ENCODE results near the gene DOCK4. TPM values are rescaled to one million over a fixed set of nuclear protein-coding genes. Genes with fewer than 3 reads are reported as not detected.
A peak's percentile ranks its signal among the peaks of the same experiment; 100 is the strongest.

DOCK4 gene
- polyA plus RNA-seq, 3 donors = 19.3 to 22.7 (median 20.0) TPM

DNA sequence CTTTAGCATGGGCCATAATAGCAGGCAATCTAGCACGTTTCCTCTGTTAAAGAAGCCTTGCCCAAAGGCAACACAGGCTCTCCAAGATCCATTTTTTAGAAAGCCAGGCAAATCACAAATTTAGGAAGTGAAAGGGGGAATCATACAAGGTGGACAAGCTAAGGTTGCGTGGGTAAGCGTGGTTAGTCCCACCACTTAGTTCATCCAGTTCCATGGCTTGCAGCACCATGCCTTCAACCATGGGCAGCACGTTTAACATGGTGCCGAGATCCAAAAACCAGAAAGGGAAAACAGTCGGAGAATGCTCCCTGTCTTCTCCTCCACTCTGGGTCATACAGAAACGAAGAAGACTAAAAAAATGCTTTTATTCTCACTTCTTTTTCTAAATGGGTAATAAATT lies 409.5 kb downstream of the DOCK4 start:
- DNase-seq (ENCODE audit: low read depth in 3 of 3, low spot score in 2 of 3) = no peak

GRCh38 chr7:111789870-111790269 lies 416.3 kb downstream of the DOCK4 start:
- DNase-seq (ENCODE audit: low read depth in 3 of 3, low spot score in 2 of 3) = peak in 1 of 3 donors; percentile 23

DNA sequence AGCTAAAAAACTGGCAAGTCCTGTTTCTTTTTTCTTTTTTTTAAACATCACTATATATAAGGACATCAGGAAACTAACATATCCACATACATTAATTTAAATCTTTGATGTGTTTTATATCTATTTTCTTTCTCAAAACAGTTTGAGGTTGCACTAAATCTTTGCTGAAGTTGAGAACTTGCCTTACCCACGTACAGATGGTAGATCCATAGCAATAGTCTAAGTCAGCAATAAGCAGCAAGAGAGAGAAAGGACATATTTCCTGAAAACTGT lies 417.2 kb downstream of the DOCK4 start:
- DNase-seq (ENCODE audit: low read depth in 3 of 3, low spot score in 2 of 3) = no peak

- DNase-seq (ENCODE audit: low read depth in 3 of 3, low spot score in 2 of 3) = no peak
These were observed 417.7 kb downstream of the DOCK4 start for GRCh38 chr7:111788286-111789047.

GRCh38 chr7:111787741-111788140 lies 418.5 kb downstream of the DOCK4 start:
- no peak for DNase-seq (ENCODE audit: low read depth in 3 of 3, low spot score in 2 of 3)

GRCh38 chr7:111787099-111787498 lies 419.1 kb downstream of the DOCK4 start:
- DNase-seq (ENCODE audit: low read depth in 3 of 3, low spot score in 2 of 3) = no peak

- no peak for DNase-seq (ENCODE audit: low read depth in 3 of 3, low spot score in 2 of 3)
These were observed 421.1 kb downstream of the DOCK4 start for GRCh38 chr7:111785076-111785475.

GRCh38 chr7:111784296-111784695 lies 421.9 kb downstream of the DOCK4 start:
- DNase-seq (ENCODE audit: low read depth in 3 of 3, low spot score in 2 of 3) = no peak

DNA sequence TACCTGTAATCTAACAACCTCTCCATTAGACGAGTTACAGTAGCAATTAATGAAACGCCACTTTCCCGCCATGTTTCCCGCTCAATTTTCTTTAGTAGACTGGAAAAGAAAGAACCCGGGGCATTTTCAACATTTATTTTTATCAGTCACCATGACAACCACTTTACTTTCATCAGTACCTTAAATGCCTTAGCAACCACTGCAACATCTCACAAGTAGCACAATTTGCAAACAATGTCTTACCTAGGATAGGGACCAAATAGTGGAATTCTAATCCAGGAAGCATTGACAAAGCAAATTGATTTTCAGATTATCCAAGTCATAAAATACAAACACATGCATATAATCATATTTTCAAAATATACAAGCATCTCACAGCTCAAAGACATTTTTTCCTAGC lies 422.3 kb downstream of the DOCK4 start:
- no peak for DNase-seq (ENCODE audit: low read depth in 3 of 3, low spot score in 2 of 3)

- DNase-seq (ENCODE audit: low read depth in 3 of 3, low spot score in 2 of 3) = no peak
These were observed 425.7 kb downstream of the DOCK4 start for GRCh38 chr7:111780527-111780926.

- no peak for DNase-seq (ENCODE audit: low read depth in 3 of 3, low spot score in 2 of 3)
These were observed 431.0 kb downstream of the DOCK4 start for GRCh38 chr7:111775206-111775605.

DNA sequence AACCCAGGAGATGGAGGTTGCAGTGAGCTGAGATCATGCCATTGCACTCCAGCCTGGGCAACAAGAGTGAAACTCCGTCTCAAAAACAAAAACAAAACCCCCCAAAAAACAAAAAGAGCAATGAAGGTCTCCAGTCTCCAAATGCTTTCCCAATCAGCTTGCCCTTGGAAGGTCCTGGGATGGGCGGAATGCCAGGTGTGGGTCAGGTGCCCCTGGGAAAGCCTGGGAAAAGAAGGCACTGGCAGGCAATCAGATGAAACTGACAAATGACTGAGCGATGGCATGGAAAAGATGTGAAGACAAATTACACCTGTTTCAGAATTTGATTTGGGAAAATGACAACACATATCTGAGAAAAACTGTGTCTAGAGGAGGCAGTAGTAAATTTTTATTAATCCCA lies 433.5 kb downstream of the DOCK4 start:
- no peak for DNase-seq (ENCODE audit: low read depth in 3 of 3, low spot score in 2 of 3)

DNA sequence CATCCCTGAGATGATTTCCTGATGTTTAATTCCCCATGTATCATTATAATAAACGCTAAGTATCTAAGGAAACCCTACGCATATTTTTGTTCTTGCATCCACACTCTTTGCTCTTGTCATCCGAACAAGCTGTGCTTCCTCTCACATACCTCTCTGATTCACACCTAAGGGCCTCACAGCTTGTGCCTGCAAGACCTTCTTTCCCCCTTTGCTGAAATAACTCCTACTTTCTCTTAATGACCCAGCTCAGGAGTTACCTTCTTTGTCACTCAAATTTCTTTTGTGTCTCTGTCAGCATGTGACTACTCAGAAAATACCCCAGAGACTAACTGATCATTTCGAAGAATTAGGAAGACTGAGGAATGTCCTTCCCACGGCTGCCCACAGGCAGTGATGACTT lies 434.6 kb downstream of the DOCK4 start:
- DNase-seq (ENCODE audit: low read depth in 3 of 3, low spot score in 2 of 3) = no peak

- no peak for DNase-seq (ENCODE audit: low read depth in 3 of 3, low spot score in 2 of 3)
These were observed 436.1 kb downstream of the DOCK4 start for GRCh38 chr7:111770116-111770515.

GRCh38 chr7:111765751-111766643 lies 440.2 kb downstream of the DOCK4 start:
- no peak for DNase-seq (ENCODE audit: low read depth in 3 of 3, low spot score in 2 of 3)

DNA sequence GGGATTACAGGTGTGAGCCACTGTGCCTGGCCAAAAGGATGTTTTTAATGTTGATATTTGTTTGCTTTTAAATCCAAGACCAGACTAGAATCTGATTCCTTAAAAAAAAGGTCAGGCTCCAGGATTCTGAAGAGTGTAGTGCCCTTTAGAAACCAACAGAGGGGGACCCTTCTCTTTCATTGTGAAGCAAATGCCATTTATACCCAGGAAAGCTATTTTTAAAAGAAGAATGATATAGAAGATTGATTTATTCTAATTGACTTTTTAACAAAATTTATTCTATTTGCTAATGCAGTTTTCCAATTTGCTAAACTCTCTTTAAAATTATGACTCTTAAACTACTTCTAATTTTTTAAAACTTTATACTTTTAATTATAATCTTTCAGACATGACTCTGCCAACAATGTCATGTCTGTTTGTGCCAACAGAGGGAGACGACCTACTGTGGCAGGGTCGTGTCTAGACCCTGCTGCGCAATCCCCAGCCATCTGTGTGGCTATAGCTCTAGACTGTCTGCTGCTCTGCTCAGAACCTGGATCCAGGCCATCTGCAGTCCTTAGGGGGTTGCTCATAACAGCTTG lies 442.9 kb downstream of the DOCK4 start:
- DNase-seq (ENCODE audit: low read depth in 3 of 3, low spot score in 2 of 3) = peak in 2 of 3 donors; percentile 35 to 39

GRCh38 chr7:111762799-111763198 lies 443.4 kb downstream of the DOCK4 start:
- no peak for DNase-seq (ENCODE audit: low read depth in 3 of 3, low spot score in 2 of 3)

- no peak for DNase-seq (ENCODE audit: low read depth in 3 of 3, low spot score in 2 of 3)
These were observed 444.0 kb downstream of the DOCK4 start for GRCh38 chr7:111762211-111762610.

DNA sequence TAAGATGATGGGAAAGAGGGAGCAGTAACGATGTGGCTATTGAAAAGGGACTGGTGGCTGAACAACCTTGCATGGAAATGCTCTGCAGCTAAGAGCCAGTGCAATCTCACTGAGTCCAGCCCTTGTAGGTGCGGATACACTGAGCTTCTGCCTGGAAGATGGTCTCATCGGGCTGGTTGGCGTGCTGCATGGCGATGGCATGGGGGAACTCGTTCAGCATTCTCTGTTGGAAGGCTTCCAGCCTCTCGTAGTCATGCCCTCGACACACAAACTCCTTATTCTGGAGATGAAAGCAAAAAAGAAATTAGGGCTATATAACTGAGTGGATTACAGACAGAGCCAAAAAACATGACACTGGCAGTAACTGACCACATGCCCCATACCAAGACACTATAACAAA lies 446.2 kb downstream of the DOCK4 start:
- no peak for DNase-seq (ENCODE audit: low read depth in 3 of 3, low spot score in 2 of 3)

- no peak for DNase-seq (ENCODE audit: low read depth in 3 of 3, low spot score in 2 of 3)
These were observed 447.9 kb downstream of the DOCK4 start for GRCh38 chr7:111758332-111758731.

DNA sequence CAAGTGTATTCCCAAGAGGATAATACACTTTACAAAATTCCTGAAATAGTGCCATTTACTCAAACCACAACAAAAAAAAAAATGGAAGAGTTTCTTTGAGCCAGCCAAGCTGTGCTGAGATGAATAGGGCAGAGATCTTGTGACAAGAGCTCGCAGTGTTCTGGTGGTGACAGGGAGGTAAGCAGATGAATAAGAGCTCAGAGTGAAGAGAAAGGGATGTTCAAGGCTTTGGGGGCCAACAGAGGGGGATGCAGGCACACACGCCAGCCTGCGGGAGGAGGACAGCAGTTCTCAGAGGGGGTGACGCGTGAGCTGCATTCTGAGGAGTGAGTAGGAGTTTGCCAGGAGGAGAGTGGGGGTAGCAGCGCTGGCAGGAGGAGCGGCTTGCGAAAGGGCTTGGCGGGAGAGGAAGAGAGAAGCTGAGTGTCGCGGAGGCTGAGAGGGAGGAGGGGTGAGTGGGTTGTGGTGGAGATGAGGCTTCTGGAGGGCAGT lies 449.5 kb downstream of the DOCK4 start:
- no peak for DNase-seq (ENCODE audit: low read depth in 3 of 3, low spot score in 2 of 3)

GRCh38 chr7:111755383-111755782 lies 450.8 kb downstream of the DOCK4 start:
- no peak for DNase-seq (ENCODE audit: low read depth in 3 of 3, low spot score in 2 of 3)

Measured in right renal cortex interstitium (tissue), 3 donors.